ENCODE measurements around the gene LRRC56. TPM values are rescaled to one million over a fixed set of nuclear protein-coding genes. Genes with fewer than 3 reads are reported as not detected.

The LRRC56 gene
- total and polyA plus RNA-seq, 9 of the 15 experiments (the other 6 are each of a cell fraction or from before 2014, with no cell fraction given): 0.03 to 4.5 (median 1.0) TPM; not detected in 1

DNA sequence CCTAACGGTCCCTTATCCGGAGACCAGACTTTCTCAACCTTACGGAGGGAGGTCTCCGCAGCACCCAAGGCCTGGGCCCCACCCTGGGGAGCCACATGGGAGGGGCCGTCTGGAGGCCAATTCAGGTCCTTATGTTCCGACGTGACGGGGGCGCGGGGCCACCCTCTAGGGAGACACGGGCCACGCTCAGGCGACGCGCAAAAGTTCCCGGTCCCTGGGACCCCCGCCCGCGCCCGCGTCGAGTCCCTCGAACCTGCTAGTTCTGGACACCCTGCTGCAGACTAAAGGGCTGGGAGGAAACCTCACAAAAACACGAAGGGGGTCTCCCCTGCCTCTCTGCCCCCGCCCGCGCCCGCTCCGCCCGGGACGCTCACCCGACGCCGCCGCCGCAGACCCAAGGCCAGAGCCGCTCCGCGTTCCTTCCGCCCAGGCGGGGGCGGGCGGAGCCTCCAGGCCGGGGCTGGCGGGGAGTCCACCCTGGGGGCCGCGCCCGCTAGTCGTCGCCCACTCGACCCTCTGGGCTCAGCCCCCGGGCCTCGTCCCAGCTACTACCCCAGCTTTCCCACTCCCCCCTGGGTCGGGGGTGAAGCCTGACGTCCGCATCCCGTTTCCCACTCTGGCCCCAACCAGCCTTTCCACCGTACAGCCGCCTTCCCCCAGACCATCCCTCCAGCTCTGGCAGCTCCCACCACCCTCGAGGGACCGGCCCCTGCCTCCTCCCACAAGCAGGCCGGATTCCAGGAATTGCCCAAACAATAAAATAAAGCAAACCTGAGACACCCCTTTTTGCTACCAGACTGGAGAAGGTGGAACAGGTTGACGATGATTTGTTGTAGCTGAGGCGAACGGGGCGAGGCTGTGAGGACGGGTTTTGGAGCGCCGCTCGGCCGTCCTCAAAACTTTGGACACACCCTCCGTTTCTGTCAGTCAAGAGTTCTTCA, 33.0 kb upstream of the LRRC56 start (continued):
- no peak; the same call in 1 of the 2 replicates for TF ChIP-seq ARID1B (IDR thresholded peaks at IDR 0.05)
- no peak for TF ChIP-seq ILK (tag; IDR thresholded peaks at IDR 0.05; ENCODE audit: borderline replicate concordance, low read depth)
- 0 out of 2 replicates have a peak, but pooled peaks have one; percentile 3 for TF ChIP-seq BHLHE40 (IDR thresholded peaks at IDR 0.05; ENCODE audit: low read length)
- TF ChIP-seq, protein P1, sequence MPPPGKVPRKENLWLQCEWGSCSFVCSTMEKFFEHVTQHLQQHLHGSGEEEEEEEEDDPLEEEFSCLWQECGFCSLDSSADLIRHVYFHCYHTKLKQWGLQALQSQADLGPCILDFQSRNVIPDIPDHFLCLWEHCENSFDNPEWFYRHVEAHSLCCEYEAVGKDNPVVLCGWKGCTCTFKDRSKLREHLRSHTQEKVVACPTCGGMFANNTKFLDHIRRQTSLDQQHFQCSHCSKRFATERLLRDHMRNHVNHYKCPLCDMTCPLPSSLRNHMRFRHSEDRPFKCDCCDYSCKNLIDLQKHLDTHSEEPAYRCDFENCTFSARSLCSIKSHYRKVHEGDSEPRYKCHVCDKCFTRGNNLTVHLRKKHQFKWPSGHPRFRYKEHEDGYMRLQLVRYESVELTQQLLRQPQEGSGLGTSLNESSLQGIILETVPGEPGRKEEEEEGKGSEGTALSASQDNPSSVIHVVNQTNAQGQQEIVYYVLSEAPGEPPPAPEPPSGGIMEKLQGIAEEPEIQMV (tag; conservative IDR thresholded peaks at IDR 0.05; ENCODE audit: low read depth): no peak
- TF ChIP-seq, protein P2, sequence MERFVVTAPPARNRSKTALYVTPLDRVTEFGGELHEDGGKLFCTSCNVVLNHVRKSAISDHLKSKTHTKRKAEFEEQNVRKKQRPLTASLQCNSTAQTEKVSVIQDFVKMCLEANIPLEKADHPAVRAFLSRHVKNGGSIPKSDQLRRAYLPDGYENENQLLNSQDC (CRISPR knock-in tag; IDR thresholded peaks at IDR 0.05): no peak
- no peak for TF ChIP-seq POLR3G (IDR thresholded peaks at IDR 0.05; ENCODE audit: extremely low read depth, insufficient read length, insufficient replicate concordance)
- no peak for TF ChIP-seq SMARCC2 (IDR thresholded peaks at IDR 0.05; ENCODE audit: low read depth)
- no peak for TF ChIP-seq SREBF2 (CRISPR knock-in tag; IDR thresholded peaks at IDR 0.05)
- TF ChIP-seq BMI1 (IDR thresholded peaks at IDR 0.05; ENCODE audit: low read length): no peak
- no peak for TF ChIP-seq RFX1 (IDR thresholded peaks at IDR 0.05)
- no peak for TF ChIP-seq NCOR1 (IDR thresholded peaks at IDR 0.05)
- no peak for TF ChIP-seq POLR2AphosphoS5 (IDR thresholded peaks at IDR 0.05; ENCODE audit: control insufficient read depth, insufficient read depth, low read depth, low read length)
- TF ChIP-seq FOXK1 (CRISPR knock-in tag; IDR thresholded peaks at IDR 0.05; ENCODE audit: borderline replicate concordance): no peak
- peak; percentile 42 for TF ChIP-seq POLR2B (IDR thresholded peaks at IDR 0.05; ENCODE audit: low read depth, partially characterized antibody)
- TF ChIP-seq, protein P3, sequence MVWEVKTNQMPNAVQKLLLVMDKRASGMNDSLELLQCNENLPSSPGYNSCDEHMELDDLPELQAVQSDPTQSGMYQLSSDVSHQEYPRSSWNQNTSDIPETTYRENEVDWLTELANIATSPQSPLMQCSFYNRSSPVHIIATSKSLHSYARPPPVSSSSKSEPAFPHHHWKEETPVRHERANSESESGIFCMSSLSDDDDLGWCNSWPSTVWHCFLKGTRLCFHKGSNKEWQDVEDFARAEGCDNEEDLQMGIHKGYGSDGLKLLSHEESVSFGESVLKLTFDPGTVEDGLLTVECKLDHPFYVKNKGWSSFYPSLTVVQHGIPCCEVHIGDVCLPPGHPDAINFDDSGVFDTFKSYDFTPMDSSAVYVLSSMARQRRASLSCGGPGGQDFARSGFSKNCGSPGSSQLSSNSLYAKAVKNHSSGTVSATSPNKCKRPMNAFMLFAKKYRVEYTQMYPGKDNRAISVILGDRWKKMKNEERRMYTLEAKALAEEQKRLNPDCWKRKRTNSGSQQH (CRISPR knock-in tag; IDR thresholded peaks at IDR 0.05): no peak
- peak; percentile 53; the same call in 1 of the 2 replicates for TF ChIP-seq ZNF12 (CRISPR knock-in tag; IDR thresholded peaks at IDR 0.05)
- no peak for TF ChIP-seq PHF20 (IDR thresholded peaks at IDR 0.05; ENCODE audit: partially characterized antibody)
- TF ChIP-seq ZNF57 (CRISPR knock-in tag; IDR thresholded peaks at IDR 0.05): no peak
- no peak for TF ChIP-seq RHOXF2B (CRISPR knock-in tag; conservative IDR thresholded peaks at IDR 0.05)
- peak; percentile 14 for TF ChIP-seq SAP30 (IDR thresholded peaks at IDR 0.05; ENCODE audit: borderline replicate concordance, insufficient read depth, low read depth, low read length, poor library complexity, severe bottlenecking)
- no peak for TF ChIP-seq TEAD1 (CRISPR knock-in tag; IDR thresholded peaks at IDR 0.05)
- TF ChIP-seq SNRNP70 (optimal IDR thresholded peaks at IDR 0.05; ENCODE audit: low read depth, low read length): no peak
- TF ChIP-seq TCFL5 (CRISPR knock-in tag; conservative IDR thresholded peaks at IDR 0.05): no peak
- peak; percentile 54; the same call in 1 of the 2 replicates for TF ChIP-seq GATAD2B (IDR thresholded peaks at IDR 0.05; ENCODE audit: borderline replicate concordance)
- no peak for TF ChIP-seq EWSR1 (IDR thresholded peaks at IDR 0.05; ENCODE audit: borderline replicate concordance, low read depth, partially characterized antibody)
- peak; percentile 61 for TF ChIP-seq SUPT5H (IDR thresholded peaks at IDR 0.05)
